ENCODE data around the gene TMEM117. TPM values are rescaled to one million over a fixed set of nuclear protein-coding genes. Genes with fewer than 3 reads are reported as not detected.

The TMEM117 gene
- total RNA-seq, 1 donor from 2014 or later, result 0.80 TPM

DNA sequence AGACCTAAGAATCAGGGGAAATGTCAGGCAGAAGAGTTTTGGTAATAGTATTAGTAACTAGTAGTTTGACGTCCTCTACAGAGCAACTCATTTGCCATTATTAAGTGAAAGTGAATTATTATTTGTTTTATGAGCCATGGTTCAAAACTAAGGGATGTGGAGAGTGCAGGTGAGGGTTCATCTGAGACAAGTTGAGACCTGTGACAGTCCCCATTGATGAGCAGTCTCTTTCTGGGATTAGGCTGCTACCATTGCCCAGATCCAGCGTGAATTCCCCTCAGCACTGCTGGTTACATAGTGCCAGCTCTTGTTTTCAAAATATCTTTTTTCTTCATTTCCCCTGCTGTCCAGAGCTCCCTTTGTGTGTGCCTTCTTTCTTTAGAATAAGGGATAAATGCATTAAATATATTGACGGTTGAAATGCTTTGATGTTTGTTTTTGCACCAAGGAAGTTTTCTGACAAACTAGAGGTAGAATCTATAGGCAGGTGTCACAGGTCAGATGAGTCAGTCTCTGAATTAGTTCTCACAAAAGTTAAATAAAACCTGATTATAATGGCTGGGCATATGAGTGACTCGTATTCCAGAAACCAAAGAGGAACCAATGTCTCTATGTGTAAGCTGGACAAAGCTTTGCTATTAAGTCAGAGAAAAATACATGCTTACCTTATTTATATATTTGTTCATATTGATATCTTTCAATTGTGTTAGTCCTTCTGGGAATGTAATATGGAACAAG lies 381.4 kb downstream of the TMEM117 start:
- Mint-ChIP-seq H3K36me3 (ENCODE audit: low read depth, unreplicated experiment) (no peaks in the 10 kb centered on the region), H3K27me3 (ENCODE audit: unreplicated experiment) (no peaks in the 10 kb centered on the region), H3K27ac (ENCODE audit: unreplicated experiment) (no peak overlapping the region), H3K4me3 (ENCODE audit: unreplicated experiment) (no peak overlapping the region), H3K4me1 (ENCODE audit: unreplicated experiment) (no peaks in the 10 kb centered on the region), H3K9me3 (ENCODE audit: unreplicated experiment) (no peaks in the 10 kb centered on the region)
- DNase-seq (ENCODE audit: low spot score), result no peak
- TF ChIP-seq, protein P1, sequence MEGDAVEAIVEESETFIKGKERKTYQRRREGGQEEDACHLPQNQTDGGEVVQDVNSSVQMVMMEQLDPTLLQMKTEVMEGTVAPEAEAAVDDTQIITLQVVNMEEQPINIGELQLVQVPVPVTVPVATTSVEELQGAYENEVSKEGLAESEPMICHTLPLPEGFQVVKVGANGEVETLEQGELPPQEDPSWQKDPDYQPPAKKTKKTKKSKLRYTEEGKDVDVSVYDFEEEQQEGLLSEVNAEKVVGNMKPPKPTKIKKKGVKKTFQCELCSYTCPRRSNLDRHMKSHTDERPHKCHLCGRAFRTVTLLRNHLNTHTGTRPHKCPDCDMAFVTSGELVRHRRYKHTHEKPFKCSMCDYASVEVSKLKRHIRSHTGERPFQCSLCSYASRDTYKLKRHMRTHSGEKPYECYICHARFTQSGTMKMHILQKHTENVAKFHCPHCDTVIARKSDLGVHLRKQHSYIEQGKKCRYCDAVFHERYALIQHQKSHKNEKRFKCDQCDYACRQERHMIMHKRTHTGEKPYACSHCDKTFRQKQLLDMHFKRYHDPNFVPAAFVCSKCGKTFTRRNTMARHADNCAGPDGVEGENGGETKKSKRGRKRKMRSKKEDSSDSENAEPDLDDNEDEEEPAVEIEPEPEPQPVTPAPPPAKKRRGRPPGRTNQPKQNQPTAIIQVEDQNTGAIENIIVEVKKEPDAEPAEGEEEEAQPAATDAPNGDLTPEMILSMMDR (IDR thresholded peaks at IDR 0.05; ENCODE audit: unreplicated experiment), result no peak

DNA sequence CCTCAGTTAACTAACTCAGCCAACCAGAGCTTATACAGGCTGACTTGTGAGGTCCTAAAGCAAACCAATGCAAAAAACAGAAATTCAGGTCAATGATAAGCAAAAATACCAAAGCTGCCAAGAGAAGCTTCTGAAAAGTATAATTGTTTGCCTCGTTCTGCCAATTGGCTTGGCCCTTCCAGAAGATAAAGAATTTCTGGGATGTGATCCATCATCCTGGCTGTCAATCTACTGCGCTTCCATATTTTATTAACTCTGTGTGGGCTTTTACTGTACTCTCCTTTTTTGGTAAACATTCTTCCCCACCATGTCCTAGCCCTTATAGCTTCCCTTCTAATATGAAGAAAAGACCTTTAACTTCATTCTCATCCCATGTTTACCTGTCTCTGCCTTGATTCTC lies 387.9 kb downstream of the TMEM117 start:
- no peaks in the 10 kb centered on the region for H3K9me3 Mint-ChIP-seq (ENCODE audit: unreplicated experiment)

DNA sequence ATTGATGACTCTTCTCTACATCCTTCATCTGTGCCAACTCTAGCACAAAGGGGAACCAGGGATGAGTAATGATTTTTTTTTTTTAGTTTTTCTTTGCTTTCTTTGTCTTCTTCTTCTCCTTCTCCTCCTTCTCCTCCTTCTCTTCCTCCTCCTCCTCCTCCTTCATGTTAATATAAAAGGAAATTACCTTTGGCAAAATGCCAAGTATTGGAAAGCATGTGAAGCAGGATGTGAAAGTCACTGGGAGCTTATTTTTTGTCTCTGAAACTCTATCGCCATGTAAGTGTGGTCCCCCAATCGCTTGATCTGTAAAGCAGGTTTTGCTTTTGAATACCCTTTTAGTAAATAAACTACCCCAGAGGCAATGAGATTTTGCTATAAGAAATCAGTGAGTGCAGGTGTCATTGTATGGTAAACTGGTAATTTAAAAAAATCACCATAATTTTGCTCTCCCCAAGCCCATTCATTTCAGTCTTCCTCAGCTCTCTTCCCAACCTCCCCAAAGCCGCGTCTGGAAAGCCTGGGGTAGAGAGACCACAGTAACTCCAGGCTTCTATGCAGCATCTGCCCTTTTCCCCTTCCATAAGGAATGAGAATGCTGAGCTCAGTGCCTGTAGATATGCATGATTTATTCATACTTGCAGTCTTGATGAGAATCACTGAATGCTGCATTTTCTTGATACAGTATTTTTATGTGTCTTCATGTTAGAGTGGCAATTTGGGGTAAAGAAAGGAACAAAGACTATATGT lies 388.7 kb downstream of the TMEM117 start:
- Mint-ChIP-seq H3K27me3 (ENCODE audit: unreplicated experiment) (no peaks in the 10 kb centered on the region), H3K4me1 (ENCODE audit: unreplicated experiment) (no peaks in the 10 kb centered on the region), H3K9me3 (ENCODE audit: unreplicated experiment) (no peaks in the 10 kb centered on the region), H3K36me3 (ENCODE audit: low read depth, unreplicated experiment) (no peaks in the 10 kb centered on the region), H3K4me3 (ENCODE audit: unreplicated experiment) (no peak overlapping the region), H3K27ac (ENCODE audit: unreplicated experiment) (no peak overlapping the region)
- DNase-seq (ENCODE audit: low spot score), result no peak
- TF ChIP-seq, protein P1 (IDR thresholded peaks at IDR 0.05; ENCODE audit: unreplicated experiment), result no peak

More for the DNA sequence above, 387.9 kb downstream of the TMEM117 start:
- H3K27ac Mint-ChIP-seq (ENCODE audit: unreplicated experiment), result no peak overlapping the region
- no peaks in the 10 kb centered on the region for H3K27me3 Mint-ChIP-seq (ENCODE audit: unreplicated experiment)
- H3K4me3 Mint-ChIP-seq (ENCODE audit: unreplicated experiment), result no peak overlapping the region
- H3K4me1 Mint-ChIP-seq (ENCODE audit: unreplicated experiment), result no peaks in the 10 kb centered on the region
- TF ChIP-seq, protein P1 (IDR thresholded peaks at IDR 0.05; ENCODE audit: unreplicated experiment), result no peak
- no peaks in the 10 kb centered on the region for H3K36me3 Mint-ChIP-seq (ENCODE audit: low read depth, unreplicated experiment)
- DNase-seq (ENCODE audit: low spot score), result no peak

DNA sequence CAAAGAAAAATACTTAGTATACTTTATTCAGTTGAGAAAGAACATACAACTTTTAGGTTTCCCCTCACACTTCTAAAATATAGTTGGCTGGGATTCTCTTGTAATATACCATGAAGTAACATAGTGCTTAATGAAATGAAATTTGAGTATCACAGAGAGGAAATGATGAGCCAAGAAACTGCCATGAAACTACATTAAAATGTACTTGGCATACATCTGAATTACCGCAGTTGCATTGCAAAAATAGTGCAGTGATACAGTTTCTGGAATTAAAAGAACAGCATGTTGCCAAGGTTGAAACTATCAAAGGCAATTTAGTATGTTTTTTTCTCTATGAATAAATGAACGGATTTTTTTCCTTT lies 389.2 kb downstream of the TMEM117 start:
- Mint-ChIP-seq H3K4me3 (ENCODE audit: unreplicated experiment) (no peak overlapping the region), H3K27ac (ENCODE audit: unreplicated experiment) (no peak overlapping the region), H3K27me3 (ENCODE audit: unreplicated experiment) (no peaks in the 10 kb centered on the region), H3K9me3 (ENCODE audit: unreplicated experiment) (no peaks in the 10 kb centered on the region), H3K36me3 (ENCODE audit: low read depth, unreplicated experiment) (no peaks in the 10 kb centered on the region), H3K4me1 (ENCODE audit: unreplicated experiment) (no peaks in the 10 kb centered on the region)
- DNase-seq (ENCODE audit: low spot score), result no peak
- TF ChIP-seq, protein P1 (IDR thresholded peaks at IDR 0.05; ENCODE audit: unreplicated experiment), result no peak

DNA sequence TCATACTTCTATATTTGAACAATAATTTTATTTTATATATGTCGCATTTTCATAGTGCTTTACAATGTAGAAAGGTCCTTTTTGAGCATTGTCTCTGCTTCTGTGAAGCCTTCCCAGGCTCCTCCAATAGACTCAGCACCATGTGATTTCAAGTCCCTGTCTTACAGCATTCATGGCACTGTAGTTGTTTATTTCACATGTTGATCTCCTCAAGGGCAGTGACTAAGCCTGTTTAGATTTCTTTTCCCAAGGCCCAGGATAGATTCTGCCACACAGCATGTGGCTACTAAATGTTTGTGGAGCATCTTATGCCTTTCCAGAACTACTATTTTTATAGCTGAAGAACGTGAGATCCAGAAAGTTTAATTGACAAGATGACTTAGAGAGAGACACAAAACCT lies 391.7 kb downstream of the TMEM117 start:
- H3K27ac Mint-ChIP-seq (ENCODE audit: unreplicated experiment), result no peak overlapping the region
- no peak overlapping the region for H3K4me3 Mint-ChIP-seq (ENCODE audit: unreplicated experiment)
- H3K27me3 Mint-ChIP-seq (ENCODE audit: unreplicated experiment), result no peaks in the 10 kb centered on the region
- no peaks in the 10 kb centered on the region for H3K36me3 Mint-ChIP-seq (ENCODE audit: low read depth, unreplicated experiment)
- DNase-seq (ENCODE audit: low spot score), result no peak
- TF ChIP-seq, protein P1 (IDR thresholded peaks at IDR 0.05; ENCODE audit: unreplicated experiment), result no peak
- no peaks in the 10 kb centered on the region for H3K4me1 Mint-ChIP-seq (ENCODE audit: unreplicated experiment)
- no peaks in the 10 kb centered on the region for H3K9me3 Mint-ChIP-seq (ENCODE audit: unreplicated experiment)
